ENCODE measurements around the gene GXYLT2.
"Not testable (repeated sequence)": the region's sequence is repeated elsewhere in the genome, so short reads cannot be mapped to it uniquely, and the experiment has no call there.

Gene GXYLT2

GRCh38 chr3:72976281-72976741 is 88.5 kb downstream of the GXYLT2 start:
- DNase-seq: no peak

- DNase-seq: no peak
Observed at GRCh38 chr3:72977060-72977808, 89.4 kb downstream of the GXYLT2 start.

GRCh38 chr3:72982609-72983366 is 94.9 kb downstream of the GXYLT2 start:
- DNase-seq: no peak

GRCh38 chr3:72985576-72985975 is 97.7 kb downstream of the GXYLT2 start:
- DNase-seq: no peak

- DNase-seq: no peak
Observed at GRCh38 chr3:72990701-72991395, 103.0 kb downstream of the GXYLT2 start.

- DNase-seq: no peak
Observed at GRCh38 chr3:72991522-72991921, 103.7 kb downstream of the GXYLT2 start.

GRCh38 chr3:72993391-72993790 is 105.5 kb downstream of the GXYLT2 start:
- DNase-seq: no peak

- peak; percentile 50 for DNase-seq
Observed at GRCh38 chr3:72995337-72995736, 107.5 kb downstream of the GXYLT2 start.

GRCh38 chr3:72996121-72996472 is 108.3 kb downstream of the GXYLT2 start:
- no peak for DNase-seq

GRCh38 chr3:72996473-72997333 is 108.9 kb downstream of the GXYLT2 start, which contains the start of gene PPP4R2:
TSS of gene PPP4R2 (plus strand) at chr3:72996811. CDS start at chr3:72997038, 227 bp downstream.
- peak; percentile 95 for DNase-seq

- DNase-seq: peak; percentile 60
Observed at GRCh38 chr3:72997421-72997961, 109.6 kb downstream of the GXYLT2 start.

GRCh38 chr3:72998466-72998865 is 110.6 kb downstream of the GXYLT2 start:
- DNase-seq: no peak

- DNase-seq: no peak
Observed at GRCh38 chr3:72999951-73000350, 112.1 kb downstream of the GXYLT2 start.

- DNase-seq: not testable (repeated sequence)
Observed at GRCh38 chr3:73003050-73003449, 115.2 kb downstream of the GXYLT2 start.

GRCh38 chr3:73004316-73004715 is 116.5 kb downstream of the GXYLT2 start:
- no peak for DNase-seq

- no peak for DNase-seq
Observed at GRCh38 chr3:73007992-73008712, 120.3 kb downstream of the GXYLT2 start.

- DNase-seq: no peak
Observed at GRCh38 chr3:73009008-73009407, 121.2 kb downstream of the GXYLT2 start.

- no peak for DNase-seq
Observed at GRCh38 chr3:73009750-73010149, 121.9 kb downstream of the GXYLT2 start.

- no peak for DNase-seq
Observed at GRCh38 chr3:73010158-73010557, 122.3 kb downstream of the GXYLT2 start.

- no peak for DNase-seq
Observed at GRCh38 chr3:73018298-73018697, 130.5 kb downstream of the GXYLT2 start.

GRCh38 chr3:73018790-73019441 is 131.1 kb downstream of the GXYLT2 start:
- DNase-seq: no peak
